NOMO-1 treated with dmso at 0.1 percent for 144 hours (cell line): Measurements from ENCODE around the gene CHRNA10.
A peak's percentile ranks its signal among the peaks of the same experiment; 100 is the strongest.

Source experiments
- DNase-seq: peaks from one replicate; lab custom pipeline; 2025; ENCODE audit not compliant: unreplicated experiment; lab: John Stamatoyannopoulos, UW

CHRNA10 gene

GRCh38 chr11:3635641-3636375, 35.4 kb downstream of the CHRNA10 start:
- DNase-seq: no peak

GRCh38 chr11:3632070-3632660, 39.0 kb downstream of the CHRNA10 start:
- DNase-seq: no peak

GRCh38 chr11:3631331-3631730, 39.9 kb downstream of the CHRNA10 start:
- no peak for DNase-seq

GRCh38 chr11:3627291-3627690, 43.9 kb downstream of the CHRNA10 start:
- DNase-seq: no peak

- no peak for DNase-seq
Measured at GRCh38 chr11:3626250-3626960, 44.8 kb downstream of the CHRNA10 start.

GRCh38 chr11:3623767-3624458, 47.3 kb downstream of the CHRNA10 start:
- DNase-seq: no peak

GRCh38 chr11:3623121-3623520, 48.1 kb downstream of the CHRNA10 start:
- peak; percentile 70 for DNase-seq

GRCh38 chr11:3622521-3622920, 48.7 kb downstream of the CHRNA10 start:
- DNase-seq: no peak

- no peak for DNase-seq
Measured at GRCh38 chr11:3617990-3618389, 53.2 kb downstream of the CHRNA10 start.

- DNase-seq: no peak
Measured at GRCh38 chr11:3616721-3617460, 54.3 kb downstream of the CHRNA10 start.

- DNase-seq: no peak
Measured at GRCh38 chr11:3615998-3616397, 55.2 kb downstream of the CHRNA10 start.
